Immature natural killer cell (primary cell): ENCODE results near the gene CASKIN1. TPM values are rescaled to one million over a fixed set of nuclear protein-coding genes. Genes with fewer than 3 reads are reported as not detected.

ENCODE experiments used
- DNase-seq, 3 donors: peaks; one replicate each; pipeline ENCODE4 v3.0.0; 2022; ENCODE audit warnings: mixed read lengths in 1 of 3
- H3K27ac Mint-ChIP-seq, 6 donors: one replicate each; pipeline ENCODE4 v1.8.0; 2020; ENCODE audit warnings: mixed read lengths in 6 of 6, mild to moderate bottlenecking in 5 of 6, inconsistent platforms in 4 of 6, moderate library complexity in 3 of 6
- H3K27me3 Mint-ChIP-seq, 3 donors: one replicate each; pipeline ENCODE4 v1.8.0; 2020 to 2021; ENCODE audit warnings: low read depth in 3 of 3, mild to moderate bottlenecking in 3 of 3, mixed read lengths in 3 of 3, moderate library complexity in 3 of 3, inconsistent platforms in 1 of 3
- H3K36me3 Mint-ChIP-seq, 3 donors: one replicate each; pipeline ENCODE4 v1.8.0; 2020; ENCODE audit warnings: mixed read lengths in 3 of 3, inconsistent platforms in 2 of 3, mild to moderate bottlenecking in 2 of 3
- H3K4me1 Mint-ChIP-seq, 2 donors: one replicate each; pipeline ENCODE4 v1.8.0; 2020; ENCODE audit warnings: inconsistent platforms in 2 of 2, mild to moderate bottlenecking in 2 of 2, mixed read lengths in 2 of 2, moderate library complexity in 1 of 2
- H3K4me3 Mint-ChIP-seq, 5 donors: one replicate each; pipeline ENCODE4 v1.8.0; 2020; ENCODE audit warnings: mild to moderate bottlenecking in 5 of 5, mixed read lengths in 5 of 5, inconsistent platforms in 3 of 5, moderate library complexity in 3 of 5
- H3K9me3 Mint-ChIP-seq, 6 donors: one replicate each; pipeline ENCODE4 v1.8.0; 2020; ENCODE audit warnings: mild to moderate bottlenecking in 6 of 6, mixed read lengths in 6 of 6, inconsistent platforms in 4 of 6, moderate library complexity in 3 of 6
- polyA plus RNA-seq, 3 donors: library from polyadenylated mRNA; unstranded; fragments of 300-500 nt; fragmentation: Illumina TruSeq; gene quantifications; one replicate each; pipeline ENCODE4 v1.2.3, GENCODE V29; 2021

The CASKIN1 gene
- polyA plus RNA-seq, 3 donors from 2014 or later = not detected

- Mint-ChIP-seq H3K9me3 (no peaks in the 10 kb centered on the region), H3K4me3 (no peak within 1 kb of the TSS), H3K27me3 (peaks cover 4 to 16% (median 11%) of the 10 kb centered on the region in 3 donors), H3K36me3 (peaks cover 0 to 6% (median 0%) of the 10 kb centered on the region in 3 donors), H3K27ac (no peak within 1 kb of the TSS), H3K4me1 (peaks cover 24 to 30% of the 10 kb centered on the region in 2 donors)
- DNase-seq = no peak
Observed at GRCh38 chr16:2210386-2211365, 14.3 kb upstream of the CASKIN1 start, which contains the start of gene BRICD5. TSS of gene BRICD5 (minus strand) at chr16:2210863. CDS start at chr16:2210833, 30 bp downstream.

- peaks cover 4 to 17% (median 12%) of the 10 kb centered on the region in 3 donors for H3K27me3 Mint-ChIP-seq
- H3K36me3 Mint-ChIP-seq = peaks cover 0 to 6% (median 0%) of the 10 kb centered on the region in 3 donors
- no peaks in the 10 kb centered on the region for H3K9me3 Mint-ChIP-seq
- peaks cover 24% of the 10 kb centered on the region in 2 donors for H3K4me1 Mint-ChIP-seq
- no peak overlapping the region for H3K27ac Mint-ChIP-seq
- no peak for DNase-seq
- no peak overlapping the region for H3K4me3 Mint-ChIP-seq
Observed at GRCh38 chr16:2210009-2210332, 13.6 kb upstream of the CASKIN1 start.

- Mint-ChIP-seq H3K36me3 (peaks cover 0 to 6% (median 0%) of the 10 kb centered on the region in 3 donors), H3K4me3 (no peak overlapping the region), H3K27me3 (peaks cover 2 to 17% (median 10%) of the 10 kb centered on the region in 3 donors), H3K27ac (no peak overlapping the region), H3K4me1 (peaks cover 29 to 30% of the 10 kb centered on the region in 2 donors), H3K9me3 (no peaks in the 10 kb centered on the region)
- no peak for DNase-seq
Observed at GRCh38 chr16:2209258-2210008, 13.0 kb upstream of the CASKIN1 start.

- Mint-ChIP-seq H3K36me3 (peaks cover 0 to 6% (median 0%) of the 10 kb centered on the region in 3 donors), H3K27ac (no peak overlapping the region), H3K4me3 (no peak overlapping the region), H3K9me3 (no peaks in the 10 kb centered on the region), H3K4me1 (peaks cover 31% of the 10 kb centered on the region in 2 donors), H3K27me3 (peaks cover 2 to 17% (median 10%) of the 10 kb centered on the region in 3 donors)
- DNase-seq = no peak
Observed at GRCh38 chr16:2208772-2209171, 12.4 kb upstream of the CASKIN1 start.

- peaks cover 5 to 16% (median 7%) of the 10 kb centered on the region in 3 donors for H3K27me3 Mint-ChIP-seq
- H3K36me3 Mint-ChIP-seq = peaks cover 0 to 6% (median 0%) of the 10 kb centered on the region in 3 donors
- H3K9me3 Mint-ChIP-seq = no peaks in the 10 kb centered on the region
- peaks cover 26 to 29% of the 10 kb centered on the region in 2 donors for H3K4me1 Mint-ChIP-seq
- DNase-seq = no peak
- H3K4me3 Mint-ChIP-seq = no peak overlapping the region
- H3K27ac Mint-ChIP-seq = no peak overlapping the region
Observed at GRCh38 chr16:2208308-2208707, 11.9 kb upstream of the CASKIN1 start.

GRCh38 chr16:2207872-2208271, 11.5 kb upstream of the CASKIN1 start:
- no peaks in the 10 kb centered on the region for H3K9me3 Mint-ChIP-seq
- peaks cover 22 to 26% of the 10 kb centered on the region in 2 donors for H3K4me1 Mint-ChIP-seq
- DNase-seq = no peak
- H3K27me3 Mint-ChIP-seq = peaks cover 5 to 12% (median 7%) of the 10 kb centered on the region in 3 donors
- peak overlapping the region in 4 of 5 donors; percentile 44 to 73 (median 63) for H3K4me3 Mint-ChIP-seq
- H3K36me3 Mint-ChIP-seq = peaks cover 0 to 6% (median 0%) of the 10 kb centered on the region in 3 donors
- peak overlapping the region in 5 of 6 donors; percentile 25 to 69 (median 62) for H3K27ac Mint-ChIP-seq

- H3K27ac Mint-ChIP-seq = peak overlapping the region in 1 of 6 donors; percentile 71
- no peak for DNase-seq
- no peaks in the 10 kb centered on the region for H3K9me3 Mint-ChIP-seq
- H3K27me3 Mint-ChIP-seq = peaks cover 7 to 10% (median 9%) of the 10 kb centered on the region in 3 donors
- H3K4me1 Mint-ChIP-seq = peaks cover 19 to 21% of the 10 kb centered on the region in 2 donors
- H3K36me3 Mint-ChIP-seq = peaks cover 0 to 6% (median 3%) of the 10 kb centered on the region in 3 donors
- peak overlapping the region in 4 of 5 donors; percentile 71 to 79 (median 76) for H3K4me3 Mint-ChIP-seq
Observed at GRCh38 chr16:2206780-2207433, 10.5 kb upstream of the CASKIN1 start.

GRCh38 chr16:2206420-2206779, 10.0 kb upstream of the CASKIN1 start:
- peaks cover 19 to 21% of the 10 kb centered on the region in 2 donors for H3K4me1 Mint-ChIP-seq
- no peaks in the 10 kb centered on the region for H3K9me3 Mint-ChIP-seq
- H3K27me3 Mint-ChIP-seq = peaks cover 7 to 11% (median 10%) of the 10 kb centered on the region in 3 donors
- peak overlapping the region in 4 of 6 donors; percentile 71 to 85 (median 80) for H3K27ac Mint-ChIP-seq
- H3K4me3 Mint-ChIP-seq = peak overlapping the region; percentile 71 to 79 (median 76)
- peaks cover 0 to 6% (median 3%) of the 10 kb centered on the region in 3 donors for H3K36me3 Mint-ChIP-seq
- DNase-seq = no peak

GRCh38 chr16:2205967-2206313, 9.5 kb upstream of the CASKIN1 start:
- no peak for DNase-seq
- peaks cover 7 to 11% (median 11%) of the 10 kb centered on the region in 3 donors for H3K27me3 Mint-ChIP-seq
- peak overlapping the region in 5 of 6 donors; percentile 30 to 85 (median 79) for H3K27ac Mint-ChIP-seq
- peaks cover 19 to 21% of the 10 kb centered on the region in 2 donors for H3K4me1 Mint-ChIP-seq
- H3K9me3 Mint-ChIP-seq = no peaks in the 10 kb centered on the region
- peak overlapping the region; percentile 71 to 79 (median 76) for H3K4me3 Mint-ChIP-seq
- peaks cover 0 to 6% (median 3%) of the 10 kb centered on the region in 3 donors for H3K36me3 Mint-ChIP-seq

GRCh38 chr16:2205104-2205966, 8.9 kb upstream of the CASKIN1 start, which contains the start of gene MLST8:
TSS of gene MLST8 (plus strand) at chr16:2205454. CDS start at chr16:2206086, 632 bp downstream.
- H3K9me3 Mint-ChIP-seq = no peaks in the 10 kb centered on the region
- peaks cover 0 to 6% (median 6%) of the 10 kb centered on the region in 3 donors for H3K36me3 Mint-ChIP-seq
- H3K4me3 Mint-ChIP-seq = peak within 1 kb of the TSS; percentile 79 to 86 (median 79)
- peaks cover 7 to 11% (median 11%) of the 10 kb centered on the region in 3 donors for H3K27me3 Mint-ChIP-seq
- H3K27ac Mint-ChIP-seq = peak within 1 kb of the TSS; percentile 44 to 89 (median 81)
- peak; percentile 96 to 98 (median 98) for DNase-seq
- H3K4me1 Mint-ChIP-seq = peaks cover 19 to 21% of the 10 kb centered on the region in 2 donors

GRCh38 chr16:2204416-2205103, 8.2 kb upstream of the CASKIN1 start:
- peaks cover 19 to 21% of the 10 kb centered on the region in 2 donors for H3K4me1 Mint-ChIP-seq

More at GRCh38 chr16:2204416-2205103, 8.2 kb upstream of the CASKIN1 start:
- H3K4me3 Mint-ChIP-seq = peak overlapping the region; percentile 66 to 80 (median 79)
- H3K36me3 Mint-ChIP-seq = peaks cover 0 to 8% (median 6%) of the 10 kb centered on the region in 3 donors
- DNase-seq = peak in 1 of 3 donors; percentile 18
- no peaks in the 10 kb centered on the region for H3K9me3 Mint-ChIP-seq
- H3K27ac Mint-ChIP-seq = peak overlapping the region; percentile 36 to 80 (median 78)
- H3K27me3 Mint-ChIP-seq = peaks cover 7 to 11% (median 11%) of the 10 kb centered on the region in 3 donors
